NCI-H446 treated with DMSO at 0.1 percent for 48 hours (cell line): ENCODE results near the gene SCUBE3.

ENCODE experiments used
- DNase-seq: peaks from one replicate; lab custom pipeline; 2025; lab: John Stamatoyannopoulos, UW

The SCUBE3 gene

GRCh38 chr6:35181933-35182612 is 31.7 kb upstream of the SCUBE3 start:
- DNase-seq: no peak

- DNase-seq: no peak
These were observed 30.5 kb upstream of the SCUBE3 start for GRCh38 chr6:35183281-35183680.

GRCh38 chr6:35183935-35184334 is 29.8 kb upstream of the SCUBE3 start:
- DNase-seq: no peak

- DNase-seq: no peak
These were observed 29.0 kb upstream of the SCUBE3 start for GRCh38 chr6:35184580-35185301.

- no peak for DNase-seq
These were observed 28.5 kb upstream of the SCUBE3 start for GRCh38 chr6:35185302-35185681.

- no peak for DNase-seq
These were observed 27.8 kb upstream of the SCUBE3 start for GRCh38 chr6:35185971-35186370.

GRCh38 chr6:35186571-35186970 is 27.2 kb upstream of the SCUBE3 start:
- no peak for DNase-seq

GRCh38 chr6:35188886-35189285 is 24.9 kb upstream of the SCUBE3 start:
- no peak for DNase-seq

- no peak for DNase-seq
These were observed 23.4 kb upstream of the SCUBE3 start for GRCh38 chr6:35190306-35190705.

GRCh38 chr6:35191889-35192288 is 21.9 kb upstream of the SCUBE3 start:
- no peak for DNase-seq

GRCh38 chr6:35192301-35192860 is 21.4 kb upstream of the SCUBE3 start:
- DNase-seq: no peak

- DNase-seq: no peak
These were observed 19.4 kb upstream of the SCUBE3 start for GRCh38 chr6:35194390-35194789.

GRCh38 chr6:35195120-35195780 is 18.5 kb upstream of the SCUBE3 start:
- no peak for DNase-seq

- DNase-seq: no peak
These were observed 16.6 kb upstream of the SCUBE3 start for GRCh38 chr6:35197196-35197595.

- DNase-seq: no peak
These were observed 13.9 kb upstream of the SCUBE3 start for GRCh38 chr6:35199866-35200265.

- DNase-seq: no peak
These were observed 11.7 kb upstream of the SCUBE3 start for GRCh38 chr6:35202066-35202546.

- DNase-seq: no peak
These were observed 10.5 kb upstream of the SCUBE3 start for GRCh38 chr6:35203152-35203670.

GRCh38 chr6:35203680-35204079 is 10.1 kb upstream of the SCUBE3 start:
- DNase-seq: no peak

- DNase-seq: no peak
These were observed 7.4 kb upstream of the SCUBE3 start for GRCh38 chr6:35206346-35206745.

GRCh38 chr6:35208419-35208818 is 5.3 kb upstream of the SCUBE3 start:
- DNase-seq: no peak

- no peak for DNase-seq
These were observed 4.7 kb upstream of the SCUBE3 start for GRCh38 chr6:35209081-35209480.

- DNase-seq: no peak
These were observed 4.0 kb upstream of the SCUBE3 start for GRCh38 chr6:35209622-35210247.
